MCF 10A (cell line): ENCODE results near the gene RPS8. TPM values are rescaled to one million over a fixed set of nuclear protein-coding genes. Genes with fewer than 3 reads are reported as not detected.
A peak's percentile ranks its signal among the peaks of the same experiment; 100 is the strongest.

Source experiments
- Bru-seq: library from RNA; stranded (reverse); fragments of 400-500 nt; gene quantifications from one replicate; lab custom pipeline; 2021; lab: Mats Ljungman, UMichigan
- BruChase-seq, 2 experiments: library from RNA; stranded (reverse); fragments of 400-500 nt; gene quantifications; one replicate each; lab custom pipeline; 2021; lab: Mats Ljungman, UMichigan
- BruUV-seq: library from RNA; stranded (reverse); fragments of 400-500 nt; replicated peaks from 2 replicates; lab custom pipeline; 2021; lab: Mats Ljungman, UMichigan
- CTCF ChIA-PET: fragments of 300-600 bp; sonication (Branson Sonifier 250); formaldehyde crosslinking; extraction: SDS; loops from one replicate; lab custom pipeline; 2021; ENCODE audit warnings: antibody characterized with exemption, inconsistent platforms; lab: Yijun Ruan, JAX
- POLR2A ChIA-PET: fragments of 300-600, 350-650 bp; sonication (Branson Sonifier 250); formaldehyde crosslinking; extraction: SDS; loops from one replicate; lab custom pipeline; 2020; ENCODE audit warnings: antibody characterized with exemption, inconsistent platforms; lab: Yijun Ruan, JAX
- DNase-seq: peaks from one replicate; pipeline ENCODE4 v3.0.0-alpha.2; 2018; ENCODE audit not compliant: unreplicated experiment
- H3K27ac Mint-ChIP-seq: one replicate; pipeline ENCODE4 v1.8.0; 2022; ENCODE audit warnings: mild to moderate bottlenecking, low read depth, mixed read lengths; ENCODE audit not compliant: unreplicated experiment
- H3K27me3 Mint-ChIP-seq: one replicate; pipeline ENCODE4 v1.8.0; 2022; ENCODE audit warnings: mixed read lengths; ENCODE audit not compliant: insufficient read depth, unreplicated experiment
- H3K36me3 Mint-ChIP-seq: one replicate; pipeline ENCODE4 v1.8.0; 2022; ENCODE audit warnings: mild to moderate bottlenecking, moderate library complexity, mixed read lengths; ENCODE audit not compliant: insufficient read depth, unreplicated experiment
- H3K4me1 Mint-ChIP-seq: one replicate; pipeline ENCODE4 v1.8.0; 2022; ENCODE audit warnings: mixed read lengths; ENCODE audit not compliant: insufficient read depth, unreplicated experiment
- H3K4me3 Mint-ChIP-seq: one replicate; pipeline ENCODE4 v1.8.0; 2022; ENCODE audit warnings: mild to moderate bottlenecking, moderate library complexity, mixed read lengths; ENCODE audit not compliant: unreplicated experiment
- H3K9me3 Mint-ChIP-seq: one replicate; pipeline ENCODE4 v1.8.0; 2022; ENCODE audit warnings: mixed read lengths; ENCODE audit not compliant: unreplicated experiment
- intact Hi-C: fragments of 100-400 bp; cut with micrococcal nuclease; formaldehyde crosslinking; loops from 2 replicates; pipeline ENCODE4 v1.14.1; 2022
- long read RNA-seq: library from polyadenylated mRNA; stranded (forward); transcript quantifications from one replicate; pipeline ENCODE4 v2.0.0, GENCODE V29; 2022
- total RNA-seq: library from RNA; stranded (reverse); gene quantifications from 2 replicates; pipeline ENCODE4 v1.2.3, GENCODE V29; 2022
- TF ChIP-seq, protein P1 (sequence below): fragments of 200-600 bp; IDR thresholded peaks from one replicate; pipeline ENCODE4 v1.8.0; 2022; ENCODE audit warnings: antibody characterized with exemption, mild to moderate bottlenecking; ENCODE audit not compliant: unreplicated experiment

RPS8 gene
- total RNA-seq (2,454 and 2,713 TPM in 2 replicates), Bru-seq, nascent RNA (percentile 99 among the genes with signal in this experiment), BruChase-seq, experiment 1, labeled RNA remaining after a 6-hour chase (percentile 99 among the genes with signal in this experiment), BruChase-seq, experiment 2, labeled RNA remaining after a 2-hour chase (percentile 99 among the genes with signal in this experiment)
- long read RNA-seq, transcript RPS8-201 (6 exons, 685 nt), result minor isoform, 9 of 1,215 reads
- long read RNA-seq, transcript RPS8-205 (2 exons, 391 nt), result minor isoform, 13 of 1,215 reads
- long read RNA-seq, transcript RPS8-202 (6 exons, 881 nt), result major isoform, 1,015 of 1,215 reads
- long read RNA-seq, transcript RPS8-207 (5 exons, 1,115 nt), result minor isoform, 119 of 1,215 reads
- long read RNA-seq, partial matches to known transcripts, result 36 of 1,215 reads
- long read RNA-seq, other reads (novel, unspliced or antisense), result 15 of 1,215 reads

DNA sequence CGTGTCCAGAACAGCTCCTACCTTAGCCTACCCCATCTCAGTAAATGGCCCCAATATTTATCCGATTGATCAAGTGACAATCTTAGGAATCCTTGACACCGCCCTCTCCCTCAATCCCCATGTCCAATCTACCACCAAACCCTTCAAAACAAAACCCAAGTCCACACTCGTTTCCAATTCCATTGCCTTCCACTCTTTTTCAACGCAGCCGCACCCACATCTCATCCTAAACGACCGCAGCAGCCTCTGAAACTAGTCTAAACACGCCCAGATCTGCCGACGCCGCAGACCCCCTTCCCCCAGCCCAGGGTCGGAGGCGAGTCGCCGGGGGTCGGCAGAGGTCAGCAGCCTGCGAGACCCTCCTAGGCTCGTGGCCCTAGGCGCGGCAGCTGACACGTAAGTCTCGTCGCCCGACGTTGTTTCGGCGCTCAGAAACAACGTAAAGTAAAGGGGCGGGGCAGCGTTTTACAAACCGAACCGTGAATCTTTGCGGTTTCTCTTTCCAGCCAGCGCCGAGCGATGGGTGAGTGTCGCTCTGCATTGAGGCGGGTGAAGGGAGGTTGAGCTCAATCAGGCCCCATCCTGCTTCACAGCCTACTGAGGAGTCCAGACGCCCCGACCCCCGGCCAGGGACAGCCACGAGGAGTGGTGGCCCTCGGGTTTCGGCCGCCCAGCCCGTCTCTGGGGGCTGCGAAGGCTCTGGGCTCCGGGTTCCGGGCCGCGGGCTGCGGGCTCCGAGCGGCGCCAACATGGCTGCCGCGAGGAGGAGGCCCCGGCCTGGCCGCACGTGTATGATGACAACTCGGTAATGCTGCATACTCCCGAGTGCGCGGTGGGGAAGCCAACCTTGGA lies at the start of gene RPS8:
Gene RPS8, plus strand, starts transcription at position 463 of the 852 bp plus-strand sequence. Its CDS starts 57 bp downstream, at position 520.
- peaks cover 56% of the 10 kb centered on the region for H3K36me3 Mint-ChIP-seq
- no peaks in the 10 kb centered on the region for H3K9me3 Mint-ChIP-seq
- peak; percentile 96 for DNase-seq
- H3K27me3 Mint-ChIP-seq, result no peaks in the 10 kb centered on the region
- no TSS peak for BruUV-seq
- POLR2A ChIA-PET, result interaction anchor here (0.6 to 4.8 kb wide), 42 partner anchors 8 to 911 kb away, joined by 3 to 93 read pairs (median 6); partner anchors contain the start of genes ARMH1, BEST4, BTBD19 and DYNLT4
- H3K4me3 Mint-ChIP-seq, result peak within 1 kb of the TSS; percentile 91
- peak within 1 kb of the TSS; percentile 99 for H3K27ac Mint-ChIP-seq
- TF ChIP-seq, protein P1, sequence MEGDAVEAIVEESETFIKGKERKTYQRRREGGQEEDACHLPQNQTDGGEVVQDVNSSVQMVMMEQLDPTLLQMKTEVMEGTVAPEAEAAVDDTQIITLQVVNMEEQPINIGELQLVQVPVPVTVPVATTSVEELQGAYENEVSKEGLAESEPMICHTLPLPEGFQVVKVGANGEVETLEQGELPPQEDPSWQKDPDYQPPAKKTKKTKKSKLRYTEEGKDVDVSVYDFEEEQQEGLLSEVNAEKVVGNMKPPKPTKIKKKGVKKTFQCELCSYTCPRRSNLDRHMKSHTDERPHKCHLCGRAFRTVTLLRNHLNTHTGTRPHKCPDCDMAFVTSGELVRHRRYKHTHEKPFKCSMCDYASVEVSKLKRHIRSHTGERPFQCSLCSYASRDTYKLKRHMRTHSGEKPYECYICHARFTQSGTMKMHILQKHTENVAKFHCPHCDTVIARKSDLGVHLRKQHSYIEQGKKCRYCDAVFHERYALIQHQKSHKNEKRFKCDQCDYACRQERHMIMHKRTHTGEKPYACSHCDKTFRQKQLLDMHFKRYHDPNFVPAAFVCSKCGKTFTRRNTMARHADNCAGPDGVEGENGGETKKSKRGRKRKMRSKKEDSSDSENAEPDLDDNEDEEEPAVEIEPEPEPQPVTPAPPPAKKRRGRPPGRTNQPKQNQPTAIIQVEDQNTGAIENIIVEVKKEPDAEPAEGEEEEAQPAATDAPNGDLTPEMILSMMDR, result no peak
- CTCF ChIA-PET, result interaction anchor here (0.6 to 2.8 kb wide), 7 partner anchors 18 to 180 kb away, joined by 3 to 20 read pairs (median 5); partner anchors contain the start of gene RNU5D-1
- intact Hi-C loops, result loop anchor here (1.0 to 2.0 kb wide), 3 partner anchors 31 to 45 kb away; partner anchors contain the start of genes DYNLT4 and KIF2C
- H3K4me1 Mint-ChIP-seq, result peaks cover 25% of the 10 kb centered on the region

DNA sequence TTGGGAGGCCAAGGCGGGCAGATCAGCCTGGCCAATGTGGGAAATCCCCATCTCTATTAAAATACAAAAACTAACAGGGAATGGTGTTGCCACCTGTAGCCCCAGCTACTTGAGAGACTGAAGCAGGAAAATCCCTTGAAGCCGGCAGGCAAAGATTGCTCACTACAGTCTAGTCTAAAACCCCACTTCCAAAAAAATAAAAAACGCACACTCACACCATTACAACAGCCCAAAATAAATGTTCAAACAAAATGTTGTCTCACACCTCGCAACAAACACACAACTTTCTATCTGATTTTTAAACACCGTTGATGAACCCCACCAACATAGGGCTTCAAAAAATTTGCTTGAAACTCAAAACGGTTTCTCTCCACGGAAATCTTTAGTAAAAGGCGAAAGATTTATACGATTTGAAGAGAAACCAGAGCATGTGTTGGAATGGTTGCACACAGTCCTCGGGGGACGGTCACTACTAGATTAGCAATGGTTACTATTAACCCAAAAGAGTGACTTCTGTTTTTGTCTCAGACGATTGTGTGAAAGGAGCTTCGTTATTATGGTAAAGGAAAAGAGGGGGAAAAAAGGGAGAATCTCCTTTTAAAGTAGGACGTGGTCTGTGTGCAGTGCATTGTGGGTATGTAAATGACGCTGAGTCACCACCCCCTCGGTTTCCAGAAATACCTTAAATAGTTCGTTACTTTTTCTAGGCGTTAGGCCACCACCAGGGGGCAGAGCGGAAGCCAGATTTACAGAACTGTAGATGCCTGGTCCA lies 44.4 kb upstream of the RPS8 start, which contains the start of gene RNU5D-1:
Gene RNU5D-1, minus strand, starts transcription at position 430 of the 772 bp plus-strand sequence.
- TSS peak; percentile 98 for BruUV-seq
- intact Hi-C loops, result loop anchor here (1.0 to 5.0 kb wide), 7 partner anchors 10 to 761 kb away; partner anchors contain the start of genes DYNLT4, HECTD3, RPS8 and TESK2
- CTCF ChIA-PET, result interaction anchor here (0.6 to 6.2 kb wide), 33 partner anchors 9 to 779 kb away, joined by 3 to 75 read pairs (median 4); partner anchors contain the start of genes HECTD3, KIF2C, MUTYH and RPS8
- peaks cover 13% of the 10 kb centered on the region for H3K36me3 Mint-ChIP-seq
- H3K9me3 Mint-ChIP-seq, result no peaks in the 10 kb centered on the region
- peaks cover 26% of the 10 kb centered on the region for H3K4me1 Mint-ChIP-seq
- H3K27me3 Mint-ChIP-seq, result no peaks in the 10 kb centered on the region
- POLR2A ChIA-PET, result interaction anchor here (0.6 to 6.0 kb wide), 40 partner anchors 9 to 1409 kb away, joined by 3 to 182 read pairs (median 5); partner anchors contain the start of genes ARMH1, BTBD19, DYNLT4 and HECTD3
- TF ChIP-seq, protein P1, result peak; percentile 77
- H3K27ac Mint-ChIP-seq, result peak within 1 kb of the TSS; percentile 100
- H3K4me3 Mint-ChIP-seq, result peak within 1 kb of the TSS; percentile 51
- peak; percentile 97 for DNase-seq

DNA sequence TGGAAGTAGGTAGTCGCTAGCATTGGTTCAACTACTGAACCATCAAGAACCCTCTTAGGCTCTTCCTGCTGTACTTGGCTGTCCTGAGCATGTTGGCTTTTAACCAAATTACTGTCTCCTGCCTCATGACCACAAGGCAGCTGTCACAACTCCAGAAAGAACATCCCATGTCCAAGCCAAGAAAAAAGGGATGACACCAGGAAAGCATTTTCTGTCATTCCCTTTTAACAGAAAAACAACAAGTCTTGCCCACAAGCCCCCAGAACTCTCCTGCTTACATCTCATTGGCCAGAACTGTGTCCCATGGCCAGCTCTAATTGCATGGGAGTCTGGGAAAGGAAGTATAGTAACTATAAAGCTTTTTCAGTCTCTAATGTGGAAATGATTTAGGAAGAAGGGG lies 42.0 kb upstream of the RPS8 start:
- DNase-seq, result peak; percentile 74
- intact Hi-C loops, result loop anchor here (5.0 kb wide), 3 partner anchors 279 to 759 kb away; partner anchors contain the start of genes HECTD3, TESK2 and UROD
- H3K27ac Mint-ChIP-seq, result peak overlapping the region; percentile 77
- ChIA-PET POLR2A (interaction anchor here (1.7 to 6.0 kb wide), 3 partner anchors 14 to 253 kb away, joined by 3 to 182 read pairs (median 18); partner anchors contain the start of genes EIF2B3 and RPS8), CTCF (interaction anchor here (0.8 to 1.9 kb wide), 3 partner anchors 10 to 44 kb away, joined by 3 to 7 read pairs (median 5); partner anchors contain the start of gene RPS8)
- no peaks in the 10 kb centered on the region for H3K27me3 Mint-ChIP-seq
- TF ChIP-seq, protein P1, result no peak
- no TSS peak for BruUV-seq
- peaks cover 13% of the 10 kb centered on the region for H3K36me3 Mint-ChIP-seq
- peaks cover 19% of the 10 kb centered on the region for H3K4me1 Mint-ChIP-seq
- H3K4me3 Mint-ChIP-seq, result no peak overlapping the region
- no peaks in the 10 kb centered on the region for H3K9me3 Mint-ChIP-seq
